ENCODE measurements around the gene SULT1A1.

Gene SULT1A1

GRCh38 chr16:28556914-28557320, 52.9 kb downstream of the SULT1A1 start:
- TF ChIP-seq SIN3A (IDR thresholded peaks at IDR 0.05; ENCODE audit: borderline replicate concordance, insufficient read depth, low read length) (no peak), FOXP2 (optimal IDR thresholded peaks at IDR 0.05; ENCODE audit: borderline replicate concordance, extremely low read depth, extremely low read length, insufficient read depth) (no peak), REST (IDR thresholded peaks at IDR 0.05; ENCODE audit: insufficient read depth in 1 of 2, low read depth in 2 of 2, low read length in 2 of 2) (no peak), TAF1 (IDR thresholded peaks at IDR 0.05; ENCODE audit: borderline replicate concordance, insufficient read depth, low read length) (no peak), POLR2AphosphoS5 (IDR thresholded peaks at IDR 0.05; ENCODE audit: low read depth, low read length) (no peak)

DNA sequence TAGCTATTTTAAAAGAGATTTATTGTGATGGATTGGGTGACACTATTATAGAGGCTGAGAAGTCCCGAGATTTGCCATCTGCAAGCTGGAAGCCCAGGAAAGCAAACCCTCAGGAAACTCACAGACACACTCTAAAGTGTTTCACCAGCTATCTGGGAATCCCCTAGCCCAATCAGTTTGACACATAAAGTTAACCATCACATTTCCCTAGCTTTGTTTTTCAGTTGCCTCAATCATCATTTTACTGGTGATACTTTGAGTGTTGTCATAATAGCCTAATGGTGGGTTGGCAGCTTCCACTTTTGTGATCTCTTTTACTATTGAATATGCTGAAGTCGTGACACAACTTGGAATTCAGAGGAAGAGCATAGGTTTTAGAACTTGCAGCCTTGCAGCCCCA, 54.3 kb downstream of the SULT1A1 start:
- TF ChIP-seq TAF1 (IDR thresholded peaks at IDR 0.05; ENCODE audit: borderline replicate concordance, insufficient read depth, low read length), result no peak
- no peak for TF ChIP-seq FOXP2 (optimal IDR thresholded peaks at IDR 0.05; ENCODE audit: borderline replicate concordance, extremely low read depth, extremely low read length, insufficient read depth)
